Cerebellar nuclear complex (tissue), 1 donor: ENCODE measurements around the gene MTHFR.

Experiments used
- DNase-seq, 2 experiments: peaks; one replicate each; lab custom pipeline; 2025; lab: John Stamatoyannopoulos, UW

MTHFR gene

DNA sequence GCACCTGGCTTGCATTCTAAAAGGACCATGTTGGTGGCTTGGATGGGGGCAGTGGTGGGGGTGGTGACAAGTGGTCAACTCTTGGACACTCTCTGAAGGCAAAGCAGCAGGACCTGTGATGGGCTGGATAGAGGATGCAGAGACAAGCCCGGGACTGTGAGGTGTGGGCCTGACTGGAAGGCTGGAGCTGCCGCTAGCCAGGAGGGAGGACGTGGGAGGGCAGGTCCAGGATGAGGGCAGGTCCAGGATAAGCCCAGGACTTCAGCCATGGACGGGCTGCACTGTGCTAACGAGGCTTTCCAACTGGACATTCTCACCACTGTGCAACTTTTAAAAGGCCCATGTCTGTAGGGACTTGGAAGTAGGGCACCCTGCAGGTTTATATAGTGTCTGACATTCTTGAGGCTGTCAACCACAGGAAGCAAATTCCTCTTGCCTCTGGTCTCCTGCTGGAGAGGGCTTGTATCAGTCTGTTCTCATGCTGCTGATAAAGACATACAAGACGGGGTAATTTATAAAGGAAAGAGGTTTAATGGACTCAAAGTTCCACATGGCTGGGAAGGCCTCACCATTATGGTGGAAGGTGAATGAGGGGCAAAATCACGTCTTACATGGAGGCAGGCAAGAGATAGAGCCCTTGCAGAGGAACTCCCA is 52.1 kb downstream of the MTHFR start:
- DNase-seq, result no peak

DNA sequence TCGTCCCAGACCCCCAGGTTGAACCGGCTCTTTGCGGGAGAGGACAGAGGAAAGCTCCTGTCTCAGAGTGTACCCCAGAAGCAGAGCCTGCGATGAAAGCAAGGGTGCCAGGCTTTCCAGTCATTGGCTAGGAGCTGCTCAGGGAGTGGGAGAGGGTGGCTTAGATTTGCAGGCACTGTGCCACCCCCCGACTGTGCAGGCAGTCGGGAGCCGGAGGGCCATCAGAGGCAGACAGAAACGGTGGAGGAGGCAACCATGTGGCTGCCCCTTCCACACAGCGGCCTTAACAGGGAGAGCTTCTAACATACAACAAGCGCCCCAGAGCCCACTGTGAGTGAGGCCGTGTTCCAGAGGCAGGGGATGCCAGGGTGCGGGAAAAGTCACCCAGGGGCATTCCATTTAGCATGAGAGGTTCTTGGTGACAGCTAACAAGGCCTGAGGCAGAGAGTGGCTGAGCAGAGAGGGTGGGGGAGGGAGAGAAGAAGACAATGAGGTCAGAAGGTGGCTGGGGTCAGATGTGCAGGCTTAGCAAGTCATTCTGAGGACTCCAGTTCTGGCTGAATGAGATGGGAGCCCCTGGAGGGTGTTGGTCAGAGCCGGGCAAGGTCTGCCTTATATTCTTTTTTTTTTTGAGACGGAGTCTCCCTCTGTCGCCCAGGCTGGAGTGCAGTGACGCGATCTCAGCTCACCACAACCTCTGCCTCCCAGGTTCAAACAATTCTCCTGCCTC is 53.2 kb downstream of the MTHFR start:
- no peak for DNase-seq

DNA sequence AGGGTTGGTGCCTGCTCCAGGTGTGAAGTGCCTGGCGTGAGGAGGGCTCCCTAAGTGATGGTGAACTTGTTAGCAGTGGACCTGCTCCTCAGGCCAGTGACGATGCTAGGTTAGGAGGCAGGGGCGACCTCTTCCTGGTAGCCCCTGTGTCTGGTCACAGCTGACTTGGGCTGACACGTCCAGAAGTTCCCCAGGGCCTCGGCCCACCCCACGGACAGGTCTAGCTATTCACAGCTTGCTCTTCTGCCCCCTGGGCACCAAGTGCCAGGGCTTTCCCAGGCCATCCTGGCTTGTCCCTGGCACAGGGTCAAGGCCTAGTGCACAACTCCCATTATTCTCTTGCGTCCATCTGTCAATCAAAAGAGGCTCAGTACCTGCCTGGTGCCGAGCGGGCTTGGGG is 54.7 kb downstream of the MTHFR start:
- DNase-seq, result no peak

DNA sequence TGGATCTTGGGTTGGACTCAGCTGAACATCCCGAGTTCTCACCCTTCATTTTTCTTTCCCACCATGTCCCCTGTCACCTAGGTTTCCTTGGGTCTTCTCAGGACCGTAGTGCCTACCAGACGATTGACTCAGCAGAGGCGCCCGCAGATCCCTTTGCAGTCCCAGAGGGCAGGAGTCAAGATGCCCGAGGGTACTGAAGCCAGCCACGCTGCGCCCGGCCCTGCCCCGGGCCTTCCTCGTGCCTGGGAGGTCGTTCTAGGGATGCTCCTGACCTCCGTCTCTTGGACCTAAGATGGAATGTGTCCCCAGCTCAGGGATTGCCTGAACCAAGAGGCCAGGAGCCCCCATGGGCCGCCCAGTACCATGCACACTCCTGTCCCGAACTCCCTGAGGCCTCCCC is 55.8 kb downstream of the MTHFR start:
- DNase-seq, result no peak

DNA sequence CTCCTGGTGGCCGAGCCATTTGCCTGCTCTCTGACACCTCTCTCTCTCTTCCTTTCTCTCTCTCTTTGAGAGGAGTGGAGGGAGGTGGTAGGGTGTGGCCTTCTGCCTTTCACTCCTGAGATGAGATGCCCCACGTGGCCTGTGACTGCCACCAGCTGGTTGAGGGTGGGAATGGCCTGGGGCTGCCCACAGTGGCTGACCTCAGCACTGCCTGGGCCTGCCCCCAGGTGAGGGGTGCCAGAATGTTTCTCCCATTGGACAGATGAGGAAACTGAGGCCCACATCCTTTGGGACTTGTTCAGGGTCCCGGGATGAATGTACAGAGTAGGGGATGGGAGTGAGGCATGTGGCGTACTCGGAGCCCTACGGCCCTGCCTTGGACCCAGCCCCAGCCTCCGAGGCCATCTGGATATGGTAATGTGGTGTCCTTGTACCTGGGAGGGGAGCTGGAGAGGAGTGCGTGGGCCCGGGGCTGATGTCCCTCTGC is 56.5 kb downstream of the MTHFR start:
- no peak for DNase-seq

DNA sequence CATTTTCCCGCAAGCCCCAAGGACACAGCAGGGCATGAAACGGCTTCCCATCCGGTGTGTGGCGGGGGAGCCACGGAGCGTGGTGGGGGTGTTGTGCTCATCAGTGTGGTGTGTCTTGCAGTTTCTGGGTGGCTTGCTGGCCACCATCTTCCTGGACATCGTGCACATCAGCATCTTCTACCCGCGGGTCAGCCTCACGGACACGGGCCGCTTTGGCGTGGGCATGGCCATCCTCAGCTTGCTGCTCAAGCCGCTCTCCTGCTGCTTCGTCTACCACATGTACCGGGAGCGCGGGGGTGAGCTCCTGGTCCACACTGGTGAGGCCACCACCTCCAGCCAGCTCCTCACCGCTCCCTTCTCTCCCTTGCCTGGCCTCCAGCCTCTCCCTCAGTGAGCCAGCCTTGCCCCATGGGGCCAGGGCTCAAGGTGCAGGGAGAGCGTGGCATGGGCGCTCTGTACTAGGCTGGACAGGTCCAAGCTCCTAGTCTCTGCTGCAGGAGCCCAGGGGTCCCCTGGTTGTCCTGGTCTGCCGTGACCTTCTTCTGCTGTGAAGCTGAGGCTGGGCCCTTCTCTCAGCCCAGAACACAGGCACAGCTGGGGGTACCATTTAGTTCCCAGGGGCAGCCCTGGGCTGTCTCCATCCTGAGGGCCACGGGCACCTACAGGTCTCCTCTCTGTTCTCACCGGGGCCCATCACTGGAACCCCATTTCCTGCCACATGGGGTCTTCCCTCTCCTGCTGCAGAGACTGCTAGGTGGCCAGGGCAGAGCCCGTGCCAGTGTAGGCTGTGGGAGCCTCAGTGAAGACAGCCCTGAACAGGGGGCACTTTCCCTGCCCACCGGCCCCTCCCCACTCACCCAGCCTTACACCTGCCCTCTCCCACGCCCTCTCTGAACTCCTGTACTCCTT is 57.2 kb downstream of the MTHFR start:
- DNase-seq, result no peak

DNA sequence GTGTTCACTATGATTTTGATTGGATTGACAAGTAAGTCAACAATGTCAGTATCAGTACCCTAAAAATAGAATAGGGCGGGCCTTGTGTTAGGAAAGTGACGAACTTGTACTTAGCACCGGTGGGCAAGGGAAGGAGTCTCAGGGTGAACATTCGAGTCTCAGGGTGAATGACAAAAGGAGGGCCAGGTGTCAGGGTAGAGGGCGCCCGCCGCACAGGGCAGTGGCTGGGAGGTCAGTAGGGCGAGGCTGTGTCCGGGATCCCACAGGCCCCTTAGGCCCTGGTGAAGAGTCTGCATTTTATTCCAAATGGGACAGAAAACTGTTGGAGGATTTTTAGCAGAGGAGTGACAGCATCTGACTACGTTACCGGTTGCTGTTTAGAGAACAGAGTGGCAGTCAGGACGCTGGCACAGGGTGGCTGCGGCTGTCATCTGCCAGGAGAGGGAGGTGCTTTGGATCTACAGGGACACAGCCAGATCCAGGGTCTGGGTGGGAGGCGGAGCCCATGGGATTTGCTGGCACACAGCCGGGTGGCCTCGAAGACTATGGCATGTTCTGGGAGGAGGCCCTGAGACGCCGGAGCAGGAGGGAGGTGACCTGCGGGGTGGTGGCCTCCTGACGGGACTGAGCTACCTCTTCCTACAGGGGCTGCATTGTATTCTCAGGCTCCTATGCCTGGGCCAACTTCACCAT is 58.8 kb downstream of the MTHFR start:
- DNase-seq, result no peak

DNA sequence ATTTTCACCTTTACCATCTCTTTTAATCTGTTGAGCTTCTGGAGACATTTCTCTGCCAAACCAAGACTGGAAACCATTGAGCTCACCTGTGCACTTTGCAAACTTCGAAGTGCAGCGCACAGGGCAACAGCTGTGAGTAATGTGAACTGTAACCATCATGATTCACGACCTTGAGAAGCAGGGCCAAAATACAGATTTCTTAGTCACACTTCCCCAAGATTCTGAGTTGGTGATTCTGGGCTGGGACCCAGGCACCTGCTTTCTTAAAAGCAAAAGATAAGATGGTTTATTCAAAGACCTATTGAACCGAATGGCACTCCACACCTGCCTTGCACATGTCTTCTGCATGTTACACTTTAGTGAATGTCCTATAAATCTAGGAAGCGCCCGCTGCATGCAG is 59.7 kb downstream of the MTHFR start:
- DNase-seq, result no peak

DNA sequence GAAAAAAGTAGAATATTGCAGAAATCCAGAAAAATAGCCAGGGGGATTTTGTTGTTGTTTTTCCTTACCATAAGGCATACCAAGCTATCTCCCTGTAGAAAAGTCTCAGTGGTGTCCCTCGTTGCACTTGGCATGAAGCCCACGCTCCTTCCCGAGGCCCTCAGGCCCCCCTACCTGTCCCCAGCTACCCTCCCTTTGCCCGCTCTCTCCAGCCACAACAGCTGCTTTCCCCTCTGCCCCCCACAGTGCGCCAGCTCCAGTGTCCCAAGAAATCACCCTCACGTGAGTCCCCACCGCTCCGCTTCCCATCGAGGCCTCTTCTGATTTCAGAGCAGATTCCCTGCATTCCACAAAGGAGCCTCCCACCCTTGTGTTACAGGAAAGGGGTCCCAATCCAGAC is 61.5 kb downstream of the MTHFR start:
- DNase-seq, result no peak

DNA sequence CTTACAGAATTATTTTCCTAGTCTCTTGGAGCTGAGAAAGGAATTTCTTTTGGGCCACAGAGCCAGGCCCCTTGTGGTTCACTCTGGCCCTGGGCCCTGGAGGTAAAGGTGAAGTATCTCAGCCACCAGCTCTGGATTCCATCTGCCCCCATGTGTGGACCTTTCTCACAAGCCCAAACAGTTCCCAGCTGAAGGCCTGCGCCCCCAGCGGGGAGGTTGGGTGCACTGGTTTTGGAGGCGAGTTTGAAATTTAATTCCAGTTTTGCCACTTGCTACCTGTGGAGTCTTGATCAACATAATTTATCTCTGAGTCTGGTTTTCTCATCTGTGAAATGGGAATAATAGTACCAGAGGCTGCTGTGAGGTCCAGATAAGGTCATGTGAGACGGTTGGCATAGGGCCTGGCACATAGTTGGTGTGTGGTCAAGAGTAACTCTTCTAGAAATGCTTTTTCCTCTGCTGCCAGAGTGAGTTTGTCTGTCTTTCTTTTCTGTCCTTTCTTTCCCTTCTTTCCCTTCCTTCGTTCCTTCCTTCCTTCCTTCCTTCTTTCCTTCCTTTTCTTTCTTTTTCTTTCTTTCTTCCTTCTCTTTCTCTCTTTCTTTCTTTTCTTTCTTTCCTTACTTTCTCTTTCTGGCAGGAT is 63.7 kb downstream of the MTHFR start:
- no peak for DNase-seq

DNA sequence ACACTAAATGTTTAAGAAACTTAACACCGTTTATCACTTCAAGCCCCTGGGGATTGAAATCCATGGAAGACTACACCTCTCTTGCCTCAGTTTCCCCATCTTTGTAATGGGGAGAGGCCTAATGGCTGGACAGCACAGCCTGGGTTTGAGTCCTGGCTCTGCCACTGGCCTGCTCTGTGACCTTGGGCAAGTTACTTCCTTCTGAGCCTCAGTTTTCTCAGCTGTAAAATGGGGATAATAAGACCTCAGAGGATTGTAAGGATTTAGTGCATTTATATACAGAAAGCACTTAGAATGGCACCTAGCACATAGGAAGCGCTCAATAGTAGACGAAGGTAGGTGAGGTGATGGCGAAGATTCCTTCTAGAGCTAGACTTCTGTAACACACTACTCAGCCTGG is 64.3 kb downstream of the MTHFR start:
- no peak for DNase-seq

DNA sequence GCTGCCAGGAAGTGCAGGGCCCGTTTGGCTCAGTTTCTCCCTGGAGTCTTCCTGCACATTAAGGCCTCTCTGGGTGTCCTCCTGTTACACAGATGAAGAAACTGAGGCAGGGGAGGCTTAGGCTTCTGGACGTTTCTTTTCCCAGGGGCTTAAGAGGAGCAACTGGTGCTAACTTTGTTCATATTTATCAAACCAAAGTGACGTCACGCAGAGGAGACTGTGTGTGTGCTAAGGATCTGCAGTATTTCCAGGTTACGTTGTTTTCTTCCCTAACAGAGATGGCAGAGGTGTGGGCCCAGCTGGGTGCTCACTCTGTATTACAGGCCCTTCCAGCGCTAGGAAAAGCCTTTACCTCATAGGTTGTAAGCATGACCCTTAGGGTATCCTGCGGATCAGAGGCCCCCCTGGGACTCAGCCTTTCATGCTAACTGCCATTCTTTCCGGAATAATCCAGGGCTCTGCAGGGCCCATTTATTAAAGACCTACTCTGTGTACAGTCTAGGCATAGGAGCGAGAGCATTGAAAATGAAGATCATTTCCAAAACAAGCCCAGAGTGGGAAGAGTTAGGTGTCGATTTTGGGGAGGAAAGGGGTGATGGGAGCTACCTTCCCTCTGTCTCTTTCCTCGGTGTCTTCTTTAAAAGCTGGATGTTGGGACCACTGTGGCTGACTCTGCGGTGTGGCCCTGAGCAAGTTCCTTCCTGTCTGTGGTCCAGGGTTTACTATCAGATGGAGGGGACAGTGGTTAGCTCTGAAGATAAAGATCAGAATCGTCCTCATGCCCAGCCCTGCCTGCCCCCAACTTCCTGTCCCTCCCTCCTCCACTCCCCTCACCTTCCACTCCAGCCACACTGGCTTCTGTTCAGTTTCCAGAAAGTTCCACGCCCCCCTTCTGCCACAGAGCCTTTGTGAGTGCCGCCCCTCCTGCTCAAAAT is 65.2 kb downstream of the MTHFR start:
- DNase-seq, result no peak

DNA sequence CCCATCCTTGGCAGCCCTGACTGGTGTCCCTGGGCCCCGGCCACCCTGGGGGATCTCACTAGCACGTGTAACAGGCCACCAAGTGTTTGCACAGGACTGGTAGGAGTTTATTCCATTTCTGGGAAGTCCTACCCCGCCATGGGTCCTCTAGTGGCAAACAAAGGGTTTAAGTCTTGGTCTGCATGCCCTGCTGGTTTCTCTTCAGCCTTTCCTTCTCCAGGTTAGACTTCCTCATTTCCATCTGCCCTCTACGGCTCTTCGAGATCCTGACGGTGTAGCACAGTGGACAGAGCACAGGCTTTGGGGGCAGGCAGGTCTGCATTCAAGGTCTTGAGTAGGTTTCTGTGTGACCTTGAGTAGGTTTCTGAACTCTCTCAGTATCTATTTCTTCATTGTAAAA is 67.0 kb downstream of the MTHFR start:
- DNase-seq, result no peak

DNA sequence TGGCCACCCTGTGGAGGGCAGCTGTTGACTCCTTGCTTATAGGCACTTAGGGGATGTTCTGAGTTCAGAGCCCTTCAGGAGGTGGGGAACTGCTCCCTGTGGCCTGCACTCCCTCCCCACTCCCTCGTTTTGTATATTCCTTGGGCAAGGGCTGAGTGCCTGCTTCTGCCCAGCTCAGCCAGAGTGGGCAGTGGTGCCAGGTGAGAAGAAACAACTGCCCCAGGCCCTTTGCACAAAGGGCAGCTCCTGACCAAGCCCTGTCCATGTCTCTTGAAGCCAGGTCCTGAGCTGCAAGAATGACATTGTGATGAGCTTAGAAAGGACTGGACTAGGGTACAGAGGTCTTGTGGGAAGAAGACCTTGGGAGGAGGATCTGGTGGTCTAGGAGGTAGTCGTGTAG is 67.7 kb downstream of the MTHFR start:
- no peak for DNase-seq

DNA sequence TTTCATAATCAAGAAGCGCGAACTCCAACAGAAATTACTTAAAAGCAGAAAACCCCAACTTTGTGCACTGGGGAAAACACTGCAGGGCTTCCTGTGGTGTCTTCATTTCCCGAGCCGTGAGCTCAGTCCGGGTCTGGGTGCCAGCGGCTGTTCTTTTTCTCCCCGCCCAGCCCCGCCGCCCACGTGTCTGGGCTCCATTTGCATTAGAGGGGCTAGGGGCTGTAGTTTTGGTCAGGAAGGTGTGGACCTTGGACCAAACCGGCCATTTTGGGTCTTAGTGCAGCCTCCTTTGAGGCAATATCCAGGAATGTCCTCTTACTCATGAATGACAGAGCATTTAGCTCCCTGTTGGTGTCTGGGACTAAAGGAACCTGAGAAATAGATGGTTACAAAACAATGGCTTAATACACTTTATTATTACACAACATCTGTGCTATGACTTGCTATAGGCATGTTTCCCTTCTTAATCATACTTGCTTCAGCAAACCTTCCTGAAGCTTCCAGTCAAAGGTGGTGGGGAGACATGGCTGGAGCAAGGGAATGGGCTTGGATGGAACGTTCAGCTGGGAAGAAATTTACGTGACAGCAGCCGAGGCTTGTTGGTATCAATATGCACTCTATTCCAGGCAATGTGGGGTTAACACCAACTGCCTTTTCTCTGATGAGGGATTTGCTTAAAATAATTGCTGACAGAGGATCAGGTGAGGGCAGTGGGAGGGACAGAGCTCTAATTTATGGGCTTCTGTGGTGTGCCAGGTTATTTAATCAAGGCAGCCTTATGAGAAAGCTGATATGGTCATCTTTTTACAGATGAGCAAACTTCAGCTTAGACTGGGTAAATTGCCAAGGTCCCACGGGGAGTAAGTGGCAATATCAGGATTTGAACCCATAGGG is 68.8 kb downstream of the MTHFR start:
- no peak for DNase-seq

DNA sequence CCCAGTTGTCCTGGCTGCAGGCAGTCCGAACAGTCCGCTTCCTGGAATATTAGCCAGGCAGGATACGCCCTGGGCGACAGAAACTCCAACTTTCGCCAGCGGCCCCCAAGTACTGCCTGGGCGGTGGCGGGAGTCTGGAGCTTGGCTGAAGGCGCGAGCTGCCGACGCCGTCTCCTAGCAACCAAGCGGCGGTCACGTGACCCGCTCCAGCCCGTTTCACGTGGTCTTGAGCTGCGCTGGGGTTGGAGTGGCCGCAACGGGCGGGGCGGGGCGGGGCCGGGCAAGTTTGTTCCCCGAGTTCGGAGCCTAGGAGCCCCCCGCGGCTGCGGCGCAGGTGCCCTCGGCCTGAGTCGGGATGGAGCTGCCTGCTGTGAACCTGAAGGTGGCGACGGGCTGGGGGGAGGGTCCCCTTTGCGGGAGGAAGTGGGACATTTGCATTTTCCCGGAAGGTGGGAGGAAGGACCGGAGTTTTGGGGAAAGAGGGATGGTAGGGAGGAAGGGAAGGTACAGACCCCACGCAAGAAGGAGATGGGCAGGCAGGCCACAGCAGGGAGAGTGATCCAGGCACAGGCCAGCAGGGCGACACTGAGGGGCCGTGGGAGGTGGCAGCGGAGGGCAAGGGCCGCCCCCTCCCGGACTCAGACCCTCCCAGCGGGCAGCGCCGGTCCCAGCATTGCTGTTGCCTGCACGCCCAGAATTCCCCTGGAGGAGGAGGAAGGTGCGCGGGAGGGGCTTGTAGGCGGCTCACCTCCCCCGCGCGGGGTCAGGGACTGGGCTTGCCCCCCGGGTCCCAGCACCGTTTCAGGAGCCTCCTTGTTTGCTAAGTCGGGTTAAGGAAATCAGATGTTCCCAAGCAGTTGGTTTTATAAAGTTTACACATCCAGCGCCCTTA is 69.7 kb downstream of the MTHFR start, which contains the start of gene AGTRAP:
TSS of gene AGTRAP (plus strand) at position 283 of the 892 bp plus-strand sequence. CDS start at position 356, 73 bp downstream.
- peak in 1 of 2 experiments; percentile 24 for DNase-seq
